H1 (cell line): Measurements from ENCODE around the gene WDFY3. TPM values are rescaled to one million over a fixed set of nuclear protein-coding genes. Genes with fewer than 3 reads are reported as not detected.

Source experiments
- BCL11A ChIP-seq, 2 experiments: IDR thresholded peaks; one replicate each; pipeline ENCODE4 v1.6.1; 2011; ENCODE audit warnings: low read depth in 2 of 2, low read length in 2 of 2, mild to moderate bottlenecking in 2 of 2
- CBX5 ChIP-seq: fragments of 300-800, 300-1000 bp; sonication (generic); IDR thresholded peaks from 2 replicates; pipeline ENCODE4 v1.7.1; 2016; ENCODE audit warnings: antibody characterized with exemption, low read length, low read depth
- CHD2 ChIP-seq: IDR thresholded peaks from 2 replicates; pipeline ENCODE4 v1.6.1; 2012; ENCODE audit warnings: low read length, improper control_type of control experiment
- CTBP2 ChIP-seq: IDR thresholded peaks from 2 replicates; pipeline ENCODE4 v1.7.0; 2011; ENCODE audit warnings: borderline replicate concordance, mild to moderate bottlenecking, moderate library complexity, mixed read lengths, low read length; ENCODE audit not compliant: insufficient read depth, insufficient read length
- FOSL1 ChIP-seq: IDR thresholded peaks from 2 replicates; pipeline ENCODE4 v1.6.1; 2011; ENCODE audit warnings: mild to moderate bottlenecking, low read depth, low read length, moderate library complexity; ENCODE audit not compliant: insufficient read depth
- GABPA ChIP-seq: IDR thresholded peaks from 2 replicates; pipeline ENCODE4 v1.6.1; 2011; ENCODE audit warnings: mild to moderate bottlenecking, low read length, moderate library complexity, borderline replicate concordance; ENCODE audit not compliant: insufficient read depth
- JUND ChIP-seq: IDR thresholded peaks from 2 replicates; pipeline ENCODE4 v1.6.1; 2011; ENCODE audit warnings: mild to moderate bottlenecking, improper control_type of control experiment, low read length
- MAFK ChIP-seq: IDR thresholded peaks from 2 replicates; pipeline ENCODE4 v1.6.1; 2012; ENCODE audit warnings: low read depth, mild to moderate bottlenecking, improper control_type of control experiment, low read length
- PHF8 ChIP-seq: fragments of 200-600 bp; sonication (generic); conservative IDR thresholded peaks from 2 replicates; pipeline ENCODE4 v1.7.1; 2012; ENCODE audit warnings: low read depth, mild to moderate bottlenecking, inconsistent platforms, low read length, moderate library complexity
- SRF ChIP-seq: IDR thresholded peaks from 2 replicates; pipeline ENCODE4 v1.6.1; 2011; ENCODE audit warnings: mild to moderate bottlenecking, low read depth, low read length, moderate library complexity
- TCF12 ChIP-seq: IDR thresholded peaks from 2 replicates; pipeline ENCODE4 v1.6.1; 2011; ENCODE audit warnings: low read depth, mild to moderate bottlenecking, low read length
- polyA plus RNA-seq, 7 experiments: library from polyadenylated mRNA; depleted of rRNA in 3 of 7; stranded (reverse) in 5 of 7; unstranded in 2 of 7; fragments of >200 nt in 5 of 7; fragments of 200-250 nt in 2 of 7; gene quantifications; 1 replicate in 5 of 7; 2 replicates in 1 of 7; 4 replicates in 1 of 7; pipeline versions ENCODE4 v1.2.1 to v1.2.3, GENCODE V29; 2011 to 2013; ENCODE audit warnings: missing spikeins in 2 of 7, mixed read lengths in 2 of 7
- total RNA-seq: library from RNA; stranded (reverse); fragmentation: NEBNext Ultra II Directional; extraction: Animal tissue kit (Norgen Biotek cat#: 25700); gene quantifications from 2 replicates; pipeline ENCODE4 v1.2.1, GENCODE V29; 2021
- TF ChIP-seq, protein P1 (sequence below): fragments of 300-600 bp; sonication (generic); IDR thresholded peaks from 2 replicates; pipeline ENCODE4 v1.7.1; 2012; ENCODE audit warnings: low read length, moderate library complexity, mild to moderate bottlenecking, inconsistent platforms; ENCODE audit not compliant: insufficient replicate concordance

Gene WDFY3
- total and polyA plus RNA-seq, 2 of the 8 experiments (the other 6 are each of a cell fraction or from before 2014, with no cell fraction given), result 25.6 to 62.4 TPM

DNA sequence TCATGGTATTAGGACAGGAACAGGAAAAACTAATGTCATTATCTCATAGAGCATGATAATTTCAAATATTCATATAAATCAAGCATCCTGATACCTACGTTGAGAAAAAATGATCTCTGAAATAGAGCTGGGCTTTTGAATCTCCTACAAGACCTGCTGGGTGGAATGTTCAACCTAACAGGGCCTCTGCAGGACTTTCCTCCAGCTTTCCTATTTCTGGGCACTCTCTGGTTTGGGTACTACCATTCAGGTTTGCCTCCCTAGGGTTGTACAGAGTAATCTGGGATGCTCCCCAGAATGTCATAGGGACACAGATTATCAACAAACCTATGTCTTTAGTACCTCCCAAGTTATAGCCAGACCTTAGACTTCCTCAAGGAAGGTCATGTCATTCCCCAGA lies 274.7 kb downstream of the WDFY3 start (continued):
- TF ChIP-seq, protein P1, sequence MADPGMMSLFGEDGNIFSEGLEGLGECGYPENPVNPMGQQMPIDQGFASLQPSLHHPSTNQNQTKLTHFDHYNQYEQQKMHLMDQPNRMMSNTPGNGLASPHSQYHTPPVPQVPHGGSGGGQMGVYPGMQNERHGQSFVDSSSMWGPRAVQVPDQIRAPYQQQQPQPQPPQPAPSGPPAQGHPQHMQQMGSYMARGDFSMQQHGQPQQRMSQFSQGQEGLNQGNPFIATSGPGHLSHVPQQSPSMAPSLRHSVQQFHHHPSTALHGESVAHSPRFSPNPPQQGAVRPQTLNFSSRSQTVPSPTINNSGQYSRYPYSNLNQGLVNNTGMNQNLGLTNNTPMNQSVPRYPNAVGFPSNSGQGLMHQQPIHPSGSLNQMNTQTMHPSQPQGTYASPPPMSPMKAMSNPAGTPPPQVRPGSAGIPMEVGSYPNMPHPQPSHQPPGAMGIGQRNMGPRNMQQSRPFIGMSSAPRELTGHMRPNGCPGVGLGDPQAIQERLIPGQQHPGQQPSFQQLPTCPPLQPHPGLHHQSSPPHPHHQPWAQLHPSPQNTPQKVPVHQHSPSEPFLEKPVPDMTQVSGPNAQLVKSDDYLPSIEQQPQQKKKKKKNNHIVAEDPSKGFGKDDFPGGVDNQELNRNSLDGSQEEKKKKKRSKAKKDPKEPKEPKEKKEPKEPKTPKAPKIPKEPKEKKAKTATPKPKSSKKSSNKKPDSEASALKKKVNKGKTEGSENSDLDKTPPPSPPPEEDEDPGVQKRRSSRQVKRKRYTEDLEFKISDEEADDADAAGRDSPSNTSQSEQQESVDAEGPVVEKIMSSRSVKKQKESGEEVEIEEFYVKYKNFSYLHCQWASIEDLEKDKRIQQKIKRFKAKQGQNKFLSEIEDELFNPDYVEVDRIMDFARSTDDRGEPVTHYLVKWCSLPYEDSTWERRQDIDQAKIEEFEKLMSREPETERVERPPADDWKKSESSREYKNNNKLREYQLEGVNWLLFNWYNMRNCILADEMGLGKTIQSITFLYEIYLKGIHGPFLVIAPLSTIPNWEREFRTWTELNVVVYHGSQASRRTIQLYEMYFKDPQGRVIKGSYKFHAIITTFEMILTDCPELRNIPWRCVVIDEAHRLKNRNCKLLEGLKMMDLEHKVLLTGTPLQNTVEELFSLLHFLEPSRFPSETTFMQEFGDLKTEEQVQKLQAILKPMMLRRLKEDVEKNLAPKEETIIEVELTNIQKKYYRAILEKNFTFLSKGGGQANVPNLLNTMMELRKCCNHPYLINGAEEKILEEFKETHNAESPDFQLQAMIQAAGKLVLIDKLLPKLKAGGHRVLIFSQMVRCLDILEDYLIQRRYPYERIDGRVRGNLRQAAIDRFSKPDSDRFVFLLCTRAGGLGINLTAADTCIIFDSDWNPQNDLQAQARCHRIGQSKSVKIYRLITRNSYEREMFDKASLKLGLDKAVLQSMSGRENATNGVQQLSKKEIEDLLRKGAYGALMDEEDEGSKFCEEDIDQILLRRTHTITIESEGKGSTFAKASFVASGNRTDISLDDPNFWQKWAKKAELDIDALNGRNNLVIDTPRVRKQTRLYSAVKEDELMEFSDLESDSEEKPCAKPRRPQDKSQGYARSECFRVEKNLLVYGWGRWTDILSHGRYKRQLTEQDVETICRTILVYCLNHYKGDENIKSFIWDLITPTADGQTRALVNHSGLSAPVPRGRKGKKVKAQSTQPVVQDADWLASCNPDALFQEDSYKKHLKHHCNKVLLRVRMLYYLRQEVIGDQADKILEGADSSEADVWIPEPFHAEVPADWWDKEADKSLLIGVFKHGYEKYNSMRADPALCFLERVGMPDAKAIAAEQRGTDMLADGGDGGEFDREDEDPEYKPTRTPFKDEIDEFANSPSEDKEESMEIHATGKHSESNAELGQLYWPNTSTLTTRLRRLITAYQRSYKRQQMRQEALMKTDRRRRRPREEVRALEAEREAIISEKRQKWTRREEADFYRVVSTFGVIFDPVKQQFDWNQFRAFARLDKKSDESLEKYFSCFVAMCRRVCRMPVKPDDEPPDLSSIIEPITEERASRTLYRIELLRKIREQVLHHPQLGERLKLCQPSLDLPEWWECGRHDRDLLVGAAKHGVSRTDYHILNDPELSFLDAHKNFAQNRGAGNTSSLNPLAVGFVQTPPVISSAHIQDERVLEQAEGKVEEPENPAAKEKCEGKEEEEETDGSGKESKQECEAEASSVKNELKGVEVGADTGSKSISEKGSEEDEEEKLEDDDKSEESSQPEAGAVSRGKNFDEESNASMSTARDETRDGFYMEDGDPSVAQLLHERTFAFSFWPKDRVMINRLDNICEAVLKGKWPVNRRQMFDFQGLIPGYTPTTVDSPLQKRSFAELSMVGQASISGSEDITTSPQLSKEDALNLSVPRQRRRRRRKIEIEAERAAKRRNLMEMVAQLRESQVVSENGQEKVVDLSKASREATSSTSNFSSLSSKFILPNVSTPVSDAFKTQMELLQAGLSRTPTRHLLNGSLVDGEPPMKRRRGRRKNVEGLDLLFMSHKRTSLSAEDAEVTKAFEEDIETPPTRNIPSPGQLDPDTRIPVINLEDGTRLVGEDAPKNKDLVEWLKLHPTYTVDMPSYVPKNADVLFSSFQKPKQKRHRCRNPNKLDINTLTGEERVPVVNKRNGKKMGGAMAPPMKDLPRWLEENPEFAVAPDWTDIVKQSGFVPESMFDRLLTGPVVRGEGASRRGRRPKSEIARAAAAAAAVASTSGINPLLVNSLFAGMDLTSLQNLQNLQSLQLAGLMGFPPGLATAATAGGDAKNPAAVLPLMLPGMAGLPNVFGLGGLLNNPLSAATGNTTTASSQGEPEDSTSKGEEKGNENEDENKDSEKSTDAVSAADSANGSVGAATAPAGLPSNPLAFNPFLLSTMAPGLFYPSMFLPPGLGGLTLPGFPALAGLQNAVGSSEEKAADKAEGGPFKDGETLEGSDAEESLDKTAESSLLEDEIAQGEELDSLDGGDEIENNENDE, result no peak
- TF ChIP-seq JUND (no peak), GABPA (no peak), CHD2 (no peak), MAFK (no peak), CBX5 (no peak), PHF8 (no peak), CTBP2 (no peak), BCL11A (IDR thresholded peaks at IDR 0.05; ENCODE audit: low read depth in 2 of 2, low read length in 2 of 2) (no peak), TCF12 (no peak), SRF (no peak), FOSL1 (no peak)
